Measurements from ENCODE around the gene WNT8B.

GRCh38 chr10:100519311-100520051 is 56.7 kb downstream of the WNT8B start, which contains the start of gene SEC31B:
- TF ChIP-seq CTCF (conservative IDR thresholded peaks at IDR 0.05 in 1 of 2, IDR thresholded peaks at IDR 0.05 in 1 of 2; ENCODE audit: low read depth in 1 of 2, low read length in 2 of 2): peak in 1 of 2 donors; percentile 11
- no peak for TF ChIP-seq EZH2 (IDR thresholded peaks at IDR 0.05; ENCODE audit: low read length, missing control alignments)
